ENCODE measurements around the gene STAP1.
"Not testable (repeated sequence)": the region's sequence is repeated elsewhere in the genome, so short reads cannot be mapped to it uniquely, and the experiment has no call there.

The STAP1 gene

GRCh38 chr4:67624939-67625338 is 66.4 kb downstream of the STAP1 start:
- no peak for DNase-seq (ENCODE audit: low read depth)

- no peak for DNase-seq (ENCODE audit: low read depth)
Observed at GRCh38 chr4:67632492-67632891, 74.0 kb downstream of the STAP1 start.

DNA sequence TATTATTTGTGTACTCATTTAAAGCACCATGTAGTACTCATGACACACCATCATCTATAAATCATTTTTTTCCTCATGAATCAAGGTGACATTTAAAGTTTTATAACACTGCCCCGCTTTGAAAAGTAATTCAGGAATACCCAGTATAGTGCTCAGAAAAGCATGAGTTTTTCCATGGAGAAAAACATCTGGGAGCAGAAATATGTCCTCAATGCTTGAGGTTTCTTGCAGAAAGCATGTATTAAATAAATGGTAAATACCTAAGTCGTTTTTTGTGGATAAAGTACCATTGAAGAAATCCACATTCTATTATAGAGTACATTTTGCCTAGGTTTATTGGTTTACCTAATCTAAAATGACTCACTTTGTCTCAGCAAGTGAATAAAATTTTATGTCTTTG is 76.2 kb downstream of the STAP1 start:
- no peak for DNase-seq (ENCODE audit: low read depth)

DNA sequence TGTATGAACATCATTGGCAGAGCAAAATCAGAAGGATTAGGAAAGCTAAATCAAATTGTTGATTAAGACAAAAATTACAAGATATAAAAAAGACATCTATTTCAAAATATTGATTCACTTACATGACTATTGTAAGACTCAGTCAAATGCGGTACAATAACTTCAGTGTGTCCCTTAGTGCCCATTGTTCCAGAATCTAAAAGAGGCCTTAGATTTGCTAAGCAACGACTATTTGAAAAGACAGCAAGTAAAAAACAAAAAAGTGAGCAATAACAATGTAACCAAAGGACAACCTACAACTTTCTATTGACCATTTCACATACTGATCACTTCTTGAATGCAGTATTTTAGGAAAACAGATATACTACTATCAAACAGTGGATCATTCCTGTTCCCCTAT is 76.8 kb downstream of the STAP1 start:
- DNase-seq (ENCODE audit: low read depth): no peak

GRCh38 chr4:67636978-67637377 is 78.5 kb downstream of the STAP1 start:
- DNase-seq (ENCODE audit: low read depth): not testable (repeated sequence)

GRCh38 chr4:67638136-67638535 is 79.6 kb downstream of the STAP1 start:
- no peak for DNase-seq (ENCODE audit: low read depth)

- no peak for DNase-seq (ENCODE audit: low read depth)
Observed at GRCh38 chr4:67651536-67651935, 93.0 kb downstream of the STAP1 start.
